Measurements from ENCODE around the gene MOB3B.
"Not testable (repeated sequence)": the region's sequence is repeated elsewhere in the genome, so short reads cannot be mapped to it uniquely, and the experiment has no call there.

MOB3B gene

GRCh38 chr9:27473111-27473529 is 56.5 kb downstream of the MOB3B start:
- no peak for DNase-seq

- no peak for DNase-seq
These were observed 57.4 kb downstream of the MOB3B start for GRCh38 chr9:27472195-27472594.

GRCh38 chr9:27471789-27472188 is 57.8 kb downstream of the MOB3B start:
- no peak for DNase-seq

GRCh38 chr9:27471366-27471765 is 58.2 kb downstream of the MOB3B start:
- no peak for DNase-seq

GRCh38 chr9:27470291-27470856 is 59.2 kb downstream of the MOB3B start:
- DNase-seq: no peak

GRCh38 chr9:27469550-27469949 is 60.1 kb downstream of the MOB3B start:
- no peak for DNase-seq

- DNase-seq: no peak
These were observed 61.0 kb downstream of the MOB3B start for GRCh38 chr9:27468462-27469110.

- DNase-seq: no peak
These were observed 61.6 kb downstream of the MOB3B start for GRCh38 chr9:27468000-27468399.

GRCh38 chr9:27467486-27467885 is 62.1 kb downstream of the MOB3B start:
- no peak for DNase-seq

GRCh38 chr9:27466516-27466915 is 63.1 kb downstream of the MOB3B start:
- DNase-seq: not testable (repeated sequence)

- not testable (repeated sequence) for DNase-seq
These were observed 64.7 kb downstream of the MOB3B start for GRCh38 chr9:27464950-27465349.

GRCh38 chr9:27462846-27463245 is 66.8 kb downstream of the MOB3B start:
- no peak for DNase-seq

GRCh38 chr9:27462434-27462833 is 67.2 kb downstream of the MOB3B start:
- no peak for DNase-seq

- DNase-seq: no peak
These were observed 69.2 kb downstream of the MOB3B start for GRCh38 chr9:27460226-27461023.

GRCh38 chr9:27457445-27457844 is 72.2 kb downstream of the MOB3B start:
- DNase-seq: no peak

- DNase-seq: no peak
These were observed 75.6 kb downstream of the MOB3B start for GRCh38 chr9:27453860-27454553.

GRCh38 chr9:27451207-27451797 is 78.3 kb downstream of the MOB3B start:
- DNase-seq: no peak

- no peak for DNase-seq
These were observed 78.9 kb downstream of the MOB3B start for GRCh38 chr9:27450752-27451151.

- not testable (repeated sequence) for DNase-seq
These were observed 81.3 kb downstream of the MOB3B start for GRCh38 chr9:27448356-27448755.

- no peak for DNase-seq
These were observed 82.5 kb downstream of the MOB3B start for GRCh38 chr9:27447031-27447683.

- DNase-seq: no peak
These were observed 83.9 kb downstream of the MOB3B start for GRCh38 chr9:27445688-27446087.

- no peak for DNase-seq
These were observed 84.5 kb downstream of the MOB3B start for GRCh38 chr9:27445057-27445595.

Data from NCI-H1105 treated with DMSO at 0.1 percent for 48 hours (cell line).